ENCODE data around the gene KNOP1.
A peak's percentile ranks its signal among the peaks of the same experiment; 100 is the strongest.

Gene KNOP1

GRCh38 chr16:19717741-19718623 is at the start of gene KNOP1, which contains the start of gene IQCK:
Gene KNOP1 (minus strand): TSS chr16:19718227. CDS start chr16:19715035, 3,192 bp downstream.
Gene IQCK (plus strand): TSS chr16:19718271. CDS start chr16:19718307, 36 bp downstream.
- DNase-seq: peak; percentile 93

GRCh38 chr16:19767497-19767896 is 49.5 kb upstream of the KNOP1 start:
- DNase-seq: no peak

- DNase-seq: no peak
Measured at GRCh38 chr16:19766988-19767387, 49.0 kb upstream of the KNOP1 start.

- DNase-seq: no peak
Measured at GRCh38 chr16:19766554-19766884, 48.5 kb upstream of the KNOP1 start.

- DNase-seq: peak; percentile 57
Measured at GRCh38 chr16:19765860-19766553, 48.0 kb upstream of the KNOP1 start.

- DNase-seq: no peak
Measured at GRCh38 chr16:19760356-19761060, 42.5 kb upstream of the KNOP1 start.

- DNase-seq: peak; percentile 9
Measured at GRCh38 chr16:19757762-19758595, 40.0 kb upstream of the KNOP1 start.

GRCh38 chr16:19757026-19757425 is 39.0 kb upstream of the KNOP1 start:
- DNase-seq: no peak

- DNase-seq: no peak
Measured at GRCh38 chr16:19755268-19755667, 37.2 kb upstream of the KNOP1 start.

GRCh38 chr16:19754644-19755036 is 36.6 kb upstream of the KNOP1 start:
- no peak for DNase-seq

- DNase-seq: no peak
Measured at GRCh38 chr16:19753815-19754643, 36.0 kb upstream of the KNOP1 start.

- DNase-seq: no peak
Measured at GRCh38 chr16:19751478-19752385, 33.7 kb upstream of the KNOP1 start.

- DNase-seq: no peak
Measured at GRCh38 chr16:19749571-19750080, 31.6 kb upstream of the KNOP1 start.

GRCh38 chr16:19748389-19749168 is 30.6 kb upstream of the KNOP1 start:
- DNase-seq: no peak

GRCh38 chr16:19746561-19746960 is 28.5 kb upstream of the KNOP1 start:
- no peak for DNase-seq

GRCh38 chr16:19745286-19746010 is 27.4 kb upstream of the KNOP1 start:
- no peak for DNase-seq

- no peak for DNase-seq
Measured at GRCh38 chr16:19744670-19745069, 26.6 kb upstream of the KNOP1 start.

GRCh38 chr16:19743816-19744159 is 25.8 kb upstream of the KNOP1 start:
- no peak for DNase-seq

- no peak for DNase-seq
Measured at GRCh38 chr16:19741354-19741753, 23.3 kb upstream of the KNOP1 start.

Data from suppressor macrophage treated with lipopolysaccharide for 4 hours (primary cell).